ENCODE measurements around the gene FLNB. TPM values are rescaled to one million over a fixed set of nuclear protein-coding genes. Genes with fewer than 3 reads are reported as not detected.

Gene FLNB
- total and polyA plus RNA-seq, 2 experiments from 2014 or later = 60.6 to 186 TPM

DNA sequence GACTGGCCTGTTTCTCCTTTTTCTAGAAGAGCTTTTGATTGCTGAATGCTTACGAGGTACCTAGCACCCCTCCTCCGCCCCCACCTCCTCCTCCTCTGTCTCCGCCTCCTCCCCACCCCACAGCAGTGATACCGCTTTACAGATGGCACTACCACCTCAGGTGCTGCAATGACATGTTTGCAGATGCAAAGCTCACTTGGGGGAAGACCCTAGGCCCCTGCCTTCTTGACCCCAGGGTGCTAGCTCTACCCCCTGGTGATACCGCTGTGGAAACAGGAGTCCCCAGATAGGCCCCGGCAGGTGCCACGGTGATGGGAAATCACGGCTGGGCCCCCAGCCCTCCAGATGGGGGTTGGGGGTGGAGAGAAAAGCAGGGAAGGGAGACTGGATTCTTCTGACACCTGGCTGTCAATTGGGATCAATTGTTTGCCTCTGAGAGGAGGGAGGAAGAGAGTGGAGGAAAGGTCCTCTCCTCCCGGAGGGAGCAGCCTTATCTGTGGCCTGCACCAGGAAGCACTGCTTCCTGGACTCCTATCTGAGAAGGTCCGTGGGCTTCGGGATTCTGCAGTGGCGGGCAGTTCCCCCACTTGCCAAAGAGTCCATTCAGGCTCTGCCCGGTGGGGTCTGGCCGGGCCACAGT lies 164.9 kb downstream of the FLNB start:
- Histone ChIP-seq H3K27me3 (replicated peaks; ENCODE audit: insufficient read depth) (no peaks in the 10 kb centered on the region), H3K9me3 (ENCODE audit: low read depth) (no peaks in the 10 kb centered on the region), H3K79me2 (ENCODE audit: insufficient read depth) (no peaks in the 10 kb centered on the region), H3K9ac (no peak overlapping the region), H3K4me2 (ENCODE audit: unreplicated experiment) (no peak overlapping the region), H3K4me1 (ENCODE audit: insufficient read depth) (peaks cover 9% of the 10 kb centered on the region; the same call in 1 of the 2 replicates), H3K4me3 (no peak overlapping the region), H3F3A (ENCODE audit: insufficient read depth) (peaks cover 42% of the 10 kb centered on the region), H3K36me3 (ENCODE audit: low read depth) (peaks cover 34% of the 10 kb centered on the region), H2AFZ (no peak overlapping the region), H4K20me1 (ENCODE audit: insufficient read depth) (no peaks in the 10 kb centered on the region), H3K27ac (no peak overlapping the region), H3K9me2 (ENCODE audit: insufficient read depth) (no peaks in the 10 kb centered on the region)
- 81 to 87% methylated on average over 9 to 14 of the region's 14 CpGs for WGBS, 2 experiments (ENCODE audit: low coverage in 1 of 2, low lambda C conversion rate in 2 of 2, missing lambda C conversion rate in 2 of 2)
- TF ChIP-seq EZH2phosphoT487 (IDR thresholded peaks at IDR 0.05; ENCODE audit: insufficient read depth, low read depth) = no peak
- TF ChIP-seq EZH2 (IDR thresholded peaks at IDR 0.05; ENCODE audit: insufficient read depth, poor library complexity, severe bottlenecking) = no peak
- in situ Hi-C loops (cut with MboI) = no loop called here
- DNase-seq = no peak

DNA sequence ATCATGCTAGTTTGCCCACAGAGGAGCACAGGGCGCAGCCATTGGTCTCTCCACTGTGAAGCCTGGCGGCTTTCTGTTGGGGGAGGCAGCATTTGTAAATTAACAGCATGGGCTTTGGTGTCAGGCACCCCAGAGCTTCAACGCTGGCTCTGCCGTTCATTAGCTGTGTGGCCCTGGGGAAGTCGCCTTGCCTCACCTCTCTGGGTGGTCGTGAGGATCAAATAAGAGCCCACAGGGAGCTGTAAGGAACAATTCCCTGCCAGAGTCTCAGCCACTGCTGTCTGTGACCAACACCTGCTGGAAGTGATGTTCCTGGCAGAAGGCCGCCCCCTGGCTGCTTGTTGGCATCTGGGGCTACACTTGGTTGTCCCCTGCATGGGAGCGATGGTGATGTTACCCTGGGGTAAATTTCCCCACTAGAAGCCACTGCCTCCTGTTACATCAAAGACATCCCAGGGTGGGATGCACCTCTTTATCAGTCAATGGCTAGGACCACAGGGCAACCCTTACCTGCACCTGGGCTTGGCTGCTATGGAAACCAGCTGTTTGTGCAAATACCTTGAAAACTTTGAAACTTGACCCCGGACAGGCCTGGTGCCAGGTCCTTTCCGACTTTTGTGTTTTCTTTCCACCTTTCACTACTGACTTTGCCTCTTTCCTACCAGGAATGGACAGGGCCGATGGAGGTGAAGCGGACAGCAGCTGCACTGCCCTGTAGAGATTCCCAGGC lies 165.6 kb downstream of the FLNB start:
- peaks cover 27% of the 10 kb centered on the region for H3K36me3 ChIP-seq (ENCODE audit: low read depth)
- no peak overlapping the region for H3K4me3 ChIP-seq
- DNase-seq = no peak
- peaks cover 6% of the 10 kb centered on the region; the same call in 1 of the 2 replicates for H3K4me1 ChIP-seq (ENCODE audit: insufficient read depth)
- no peaks in the 10 kb centered on the region for H4K20me1 ChIP-seq (ENCODE audit: insufficient read depth)
- H3K9ac ChIP-seq = no peak overlapping the region
- no peak overlapping the region for H2AFZ ChIP-seq
- H3K27me3 ChIP-seq (replicated peaks; ENCODE audit: insufficient read depth) = no peaks in the 10 kb centered on the region
- H3K4me2 ChIP-seq (ENCODE audit: unreplicated experiment) = no peak overlapping the region
- no peak overlapping the region for H3K27ac ChIP-seq
- peaks cover 35% of the 10 kb centered on the region for H3F3A ChIP-seq (ENCODE audit: insufficient read depth)
- no peaks in the 10 kb centered on the region for H3K79me2 ChIP-seq (ENCODE audit: insufficient read depth)
- in situ Hi-C loops (cut with MboI) = no loop called here
- no peaks in the 10 kb centered on the region for H3K9me3 ChIP-seq (ENCODE audit: low read depth)
- H3K9me2 ChIP-seq (ENCODE audit: insufficient read depth) = no peaks in the 10 kb centered on the region
- 92% methylated on average over 12 of the region's 12 CpGs for WGBS, 2 experiments (ENCODE audit: low coverage in 1 of 2, low lambda C conversion rate in 2 of 2, missing lambda C conversion rate in 2 of 2)
- no peak for TF ChIP-seq EZH2phosphoT487 (IDR thresholded peaks at IDR 0.05; ENCODE audit: insufficient read depth, low read depth)
- no peak for TF ChIP-seq EZH2 (IDR thresholded peaks at IDR 0.05; ENCODE audit: insufficient read depth, poor library complexity, severe bottlenecking)

DNA sequence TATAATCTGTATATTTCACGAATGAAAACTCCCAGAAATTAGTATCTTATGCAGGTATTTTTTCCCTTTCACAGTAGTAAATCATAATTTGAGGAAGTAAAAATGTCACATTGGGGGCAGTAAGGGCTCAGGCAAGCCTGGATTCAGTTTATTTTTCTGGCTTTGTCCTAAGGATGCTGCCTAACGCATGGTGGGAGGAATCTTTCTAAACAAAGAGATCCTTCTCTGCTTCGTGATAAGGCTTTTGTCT lies 166.9 kb downstream of the FLNB start:
- TF ChIP-seq EZH2phosphoT487 (IDR thresholded peaks at IDR 0.05; ENCODE audit: insufficient read depth, low read depth) (no peak), EZH2 (IDR thresholded peaks at IDR 0.05; ENCODE audit: insufficient read depth, poor library complexity, severe bottlenecking) (no peak)
- peak overlapping the region; percentile 18 for H3K9ac ChIP-seq
- H3K4me3 ChIP-seq = no peak overlapping the region
- in situ Hi-C loops (cut with MboI) = no loop called here
- no peak overlapping the region for H3K4me2 ChIP-seq (ENCODE audit: unreplicated experiment)
- peaks cover 29% of the 10 kb centered on the region for H3F3A ChIP-seq (ENCODE audit: insufficient read depth)
- WGBS, 2 experiments (ENCODE audit: low coverage in 1 of 2, low lambda C conversion rate in 2 of 2, missing lambda C conversion rate in 2 of 2) = 32 to 41% methylated on average over 3 of the region's 3 CpGs
- H3K79me2 ChIP-seq (ENCODE audit: insufficient read depth) = no peaks in the 10 kb centered on the region
- H2AFZ ChIP-seq = 0 out of 2 replicates have a peak overlapping the region, but pooled peaks have one; percentile 17
- peaks cover 6% of the 10 kb centered on the region; the same call in 1 of the 2 replicates for H3K4me1 ChIP-seq (ENCODE audit: insufficient read depth)
- no peak overlapping the region for H3K27ac ChIP-seq
- no peaks in the 10 kb centered on the region for H3K9me2 ChIP-seq (ENCODE audit: insufficient read depth)
- no peaks in the 10 kb centered on the region for H4K20me1 ChIP-seq (ENCODE audit: insufficient read depth)
- H3K27me3 ChIP-seq (replicated peaks; ENCODE audit: insufficient read depth) = no peaks in the 10 kb centered on the region
- no peak for DNase-seq
- no peaks in the 10 kb centered on the region for H3K9me3 ChIP-seq (ENCODE audit: low read depth)
- H3K36me3 ChIP-seq (ENCODE audit: low read depth) = peaks cover 16% of the 10 kb centered on the region

DNA sequence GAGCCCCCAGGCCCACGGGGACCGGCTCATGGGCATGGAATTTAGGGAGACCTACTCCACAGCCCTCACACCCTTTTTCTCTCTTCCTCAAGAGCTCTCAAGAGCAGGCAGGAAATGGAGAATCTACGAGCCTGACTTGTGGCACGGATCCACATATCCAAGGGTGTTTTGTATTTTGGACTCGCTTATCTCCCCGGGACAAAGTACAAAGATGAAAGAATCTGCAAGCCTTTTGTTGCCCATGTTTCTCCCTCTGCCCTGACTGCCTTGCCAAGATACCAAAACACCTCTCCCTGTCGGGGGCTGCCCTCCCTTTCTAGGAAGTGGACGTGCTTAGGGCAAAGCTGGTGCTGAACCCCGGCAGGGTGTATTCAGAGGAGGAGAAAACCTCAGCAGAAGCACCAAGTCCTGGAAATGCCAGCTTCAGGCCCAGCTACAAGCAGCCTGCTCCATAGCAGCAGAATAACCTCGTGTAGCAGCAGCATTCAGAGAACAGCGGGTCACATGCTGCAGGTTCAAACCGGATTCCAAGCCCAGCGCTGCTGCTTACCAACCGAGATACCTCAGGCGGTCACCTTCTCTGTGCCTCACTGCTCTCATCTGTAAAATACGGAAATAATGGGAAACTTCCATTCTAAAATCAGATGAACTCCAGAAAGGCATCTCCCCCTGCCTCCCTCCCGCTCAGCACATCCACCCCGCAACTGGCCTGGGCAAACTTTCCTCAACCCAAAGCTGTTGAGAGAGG lies 167.4 kb downstream of the FLNB start:
- no peak overlapping the region for H3K27ac ChIP-seq
- peaks cover 6% of the 10 kb centered on the region; the same call in 1 of the 2 replicates for H3K4me1 ChIP-seq (ENCODE audit: insufficient read depth)
- no peaks in the 10 kb centered on the region for H3K27me3 ChIP-seq (replicated peaks; ENCODE audit: insufficient read depth)
- H3K36me3 ChIP-seq (ENCODE audit: low read depth) = peaks cover 11% of the 10 kb centered on the region
- H3K9me3 ChIP-seq (ENCODE audit: low read depth) = no peaks in the 10 kb centered on the region
- TF ChIP-seq EZH2phosphoT487 (IDR thresholded peaks at IDR 0.05; ENCODE audit: insufficient read depth, low read depth) = no peak
- no peak for TF ChIP-seq EZH2 (IDR thresholded peaks at IDR 0.05; ENCODE audit: insufficient read depth, poor library complexity, severe bottlenecking)
- H2AFZ ChIP-seq = 0 out of 2 replicates have a peak overlapping the region, but pooled peaks have one; percentile 17
- no peaks in the 10 kb centered on the region for H4K20me1 ChIP-seq (ENCODE audit: insufficient read depth)
- H3K4me2 ChIP-seq (ENCODE audit: unreplicated experiment) = no peak overlapping the region
- 45 to 49% methylated on average over 18 of the region's 18 CpGs for WGBS, 2 experiments (ENCODE audit: low coverage in 1 of 2, low lambda C conversion rate in 2 of 2, missing lambda C conversion rate in 2 of 2)
- no peaks in the 10 kb centered on the region for H3K9me2 ChIP-seq (ENCODE audit: insufficient read depth)
- H3K4me3 ChIP-seq = no peak overlapping the region
- in situ Hi-C loops (cut with MboI) = no loop called here
- peak; percentile 39 for DNase-seq
- H3F3A ChIP-seq (ENCODE audit: insufficient read depth) = peaks cover 24% of the 10 kb centered on the region
- H3K79me2 ChIP-seq (ENCODE audit: insufficient read depth) = no peaks in the 10 kb centered on the region
- H3K9ac ChIP-seq = peak overlapping the region; percentile 18

Measured in GM23248 (cell line).